Caco-2 (cell line): ENCODE data around the gene ACAN. TPM values are rescaled to one million over a fixed set of nuclear protein-coding genes. Genes with fewer than 3 reads are reported as not detected.

Experiments used
- BruUV-seq: library from RNA; stranded (reverse); fragments of 400-500 nt; replicated peaks from 2 replicates; lab custom pipeline; 2021; lab: Mats Ljungman, UMichigan
- CTCF ChIA-PET: fragments of 300-600 bp; sonication (Branson Sonifier 250); formaldehyde crosslinking; loops from one replicate; lab custom pipeline; 2022; ENCODE audit warnings: antibody characterized with exemption; lab: Charles Lee
- POLR2A ChIA-PET: fragments of 300-600 bp; sonication (Branson Sonifier 250); formaldehyde crosslinking; loops from one replicate; lab custom pipeline; 2022; ENCODE audit warnings: antibody characterized with exemption; lab: Charles Lee
- DNase-seq, 2 experiments: peaks; one replicate each; pipeline versions ENCODE4 v3.0.0 to v3.0.0-alpha.2; 2020 to 2022
- H3K27me3 ChIP-seq: replicated peaks from 2 replicates; pipeline ENCODE4 v1.6.0; 2011; ENCODE audit warnings: low read length; ENCODE audit not compliant: control insufficient read depth, insufficient read depth
- H3K36me3 ChIP-seq: 2 replicates; pipeline ENCODE4 v1.5.1; 2011; ENCODE audit warnings: low read length; ENCODE audit not compliant: control insufficient read depth, insufficient read depth
- H3K4me1 ChIP-seq: fragments of 250-450 bp; sonication (Bioruptor Pico); 2 replicates; pipeline ENCODE4 v1.5.1; 2020; ENCODE audit warnings: mild to moderate bottlenecking
- H3K4me3 ChIP-seq: 2 replicates; pipeline ENCODE4 v1.5.1; 2011; ENCODE audit warnings: low read depth, mild to moderate bottlenecking, control low read depth, low read length
- H3K9me3 ChIP-seq: fragments of 250-450 bp; sonication (Bioruptor Pico); 2 replicates; pipeline ENCODE4 v1.5.1; 2020; ENCODE audit warnings: mild to moderate bottlenecking, moderate library complexity
- H3K27ac Mint-ChIP-seq: one replicate; pipeline ENCODE4 v1.8.0; 2022; ENCODE audit warnings: mixed read lengths; ENCODE audit not compliant: unreplicated experiment
- H3K27me3 Mint-ChIP-seq: one replicate; pipeline ENCODE4 v1.8.0; 2022; ENCODE audit warnings: mixed read lengths; ENCODE audit not compliant: insufficient read depth, unreplicated experiment
- H3K36me3 Mint-ChIP-seq: one replicate; pipeline ENCODE4 v1.8.0; 2022; ENCODE audit warnings: mild to moderate bottlenecking, mixed read lengths; ENCODE audit not compliant: insufficient read depth, unreplicated experiment
- H3K4me1 Mint-ChIP-seq: one replicate; pipeline ENCODE4 v1.8.0; 2022; ENCODE audit warnings: low read depth, mixed read lengths; ENCODE audit not compliant: unreplicated experiment
- H3K4me3 Mint-ChIP-seq: one replicate; pipeline ENCODE4 v1.8.0; 2022; ENCODE audit warnings: mild to moderate bottlenecking, moderate library complexity, mixed read lengths; ENCODE audit not compliant: unreplicated experiment
- H3K9me3 Mint-ChIP-seq: one replicate; pipeline ENCODE4 v1.8.0; 2022; ENCODE audit warnings: mixed read lengths; ENCODE audit not compliant: unreplicated experiment
- CTCF ChIP-seq, 2 experiments: fragments of 200-600 bp in 1 of 2; IDR thresholded peaks; 1 replicate in 1 of 2; 2 replicates in 1 of 2; pipeline versions ENCODE4 v1.5.1 to v1.8.0; 2011 to 2022; ENCODE audit warnings: antibody characterized with exemption in 1 of 2, control low read depth in 1 of 2, inconsistent platforms in 1 of 2, low read depth in 1 of 2, low read length in 1 of 2, mild to moderate bottlenecking in 1 of 2, moderate library complexity in 1 of 2; ENCODE audit not compliant: insufficient read depth in 1 of 2, severe bottlenecking in 1 of 2, unreplicated experiment in 1 of 2
- intact Hi-C: fragments of 100-400 bp; cut with micrococcal nuclease; formaldehyde crosslinking; loops from one replicate; pipeline ENCODE4 v1.10.0; 2022; ENCODE audit not compliant: unreplicated experiment
- total RNA-seq: library from RNA; stranded (reverse); gene quantifications from 2 replicates; pipeline ENCODE4 v1.2.3, GENCODE V29; 2022

The ACAN gene
- total RNA-seq, 1 experiment from 2014 or later = not detected

DNA sequence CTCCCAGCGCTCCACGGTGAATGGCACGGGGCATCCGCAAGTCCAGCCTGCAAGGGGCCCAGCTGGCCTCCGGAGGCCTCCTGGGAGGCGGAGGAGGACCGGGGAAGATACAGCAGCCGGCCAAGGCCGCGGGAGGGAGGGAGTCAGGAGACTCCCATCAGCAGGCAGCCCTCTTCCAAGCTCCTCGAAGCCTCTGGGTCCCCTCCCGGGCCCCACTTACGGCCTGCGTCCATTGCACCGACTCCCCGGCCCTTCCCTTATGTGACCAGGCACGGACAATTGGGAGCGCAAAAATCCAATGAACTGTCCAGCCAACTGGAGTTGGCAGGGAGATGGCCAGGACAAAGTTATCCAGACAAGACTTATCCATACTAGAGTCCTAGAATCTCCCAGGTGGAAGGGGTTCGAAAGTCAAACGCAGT, 109.3 kb downstream of the ACAN start:
- no peak for TF ChIP-seq CTCF (IDR thresholded peaks at IDR 0.05; ENCODE audit: insufficient read depth in 1 of 2, low read depth in 1 of 2, low read length in 1 of 2, severe bottlenecking in 1 of 2, unreplicated experiment in 1 of 2)
- Mint-ChIP-seq H3K4me1 (peaks cover 13% of the 10 kb centered on the region), H3K4me3 (peak overlapping the region; percentile 91), H3K9me3 (no peaks in the 10 kb centered on the region), H3K27me3 (no peaks in the 10 kb centered on the region), H3K36me3 (peaks cover 49% of the 10 kb centered on the region), H3K27ac (peak overlapping the region; percentile 74)
- no peaks in the 10 kb centered on the region for H3K9me3 ChIP-seq
- intact Hi-C loops = loop anchor here (2.0 kb wide), 4 partner anchors 20 to 92 kb away; no protein-coding TSS in a partner anchor
- CTCF ChIA-PET = interaction anchor here (0.6 to 1.4 kb wide), 3 partner anchors 92 to 295 kb away, joined by 3 to 7 read pairs (median 4); no protein-coding TSS in a partner anchor
- no TSS peak for BruUV-seq
- no peak for DNase-seq
- peaks cover 5% of the 10 kb centered on the region for H3K36me3 ChIP-seq
- no peaks in the 10 kb centered on the region for H3K27me3 ChIP-seq
- POLR2A ChIA-PET = interaction anchor here (0.5 kb wide), 1 partner anchor 77 kb away, joined by 6 read pairs; no protein-coding TSS in a partner anchor
- peak overlapping the region; percentile 80 for H3K4me3 ChIP-seq
- H3K4me1 ChIP-seq = peaks cover 15% of the 10 kb centered on the region

DNA sequence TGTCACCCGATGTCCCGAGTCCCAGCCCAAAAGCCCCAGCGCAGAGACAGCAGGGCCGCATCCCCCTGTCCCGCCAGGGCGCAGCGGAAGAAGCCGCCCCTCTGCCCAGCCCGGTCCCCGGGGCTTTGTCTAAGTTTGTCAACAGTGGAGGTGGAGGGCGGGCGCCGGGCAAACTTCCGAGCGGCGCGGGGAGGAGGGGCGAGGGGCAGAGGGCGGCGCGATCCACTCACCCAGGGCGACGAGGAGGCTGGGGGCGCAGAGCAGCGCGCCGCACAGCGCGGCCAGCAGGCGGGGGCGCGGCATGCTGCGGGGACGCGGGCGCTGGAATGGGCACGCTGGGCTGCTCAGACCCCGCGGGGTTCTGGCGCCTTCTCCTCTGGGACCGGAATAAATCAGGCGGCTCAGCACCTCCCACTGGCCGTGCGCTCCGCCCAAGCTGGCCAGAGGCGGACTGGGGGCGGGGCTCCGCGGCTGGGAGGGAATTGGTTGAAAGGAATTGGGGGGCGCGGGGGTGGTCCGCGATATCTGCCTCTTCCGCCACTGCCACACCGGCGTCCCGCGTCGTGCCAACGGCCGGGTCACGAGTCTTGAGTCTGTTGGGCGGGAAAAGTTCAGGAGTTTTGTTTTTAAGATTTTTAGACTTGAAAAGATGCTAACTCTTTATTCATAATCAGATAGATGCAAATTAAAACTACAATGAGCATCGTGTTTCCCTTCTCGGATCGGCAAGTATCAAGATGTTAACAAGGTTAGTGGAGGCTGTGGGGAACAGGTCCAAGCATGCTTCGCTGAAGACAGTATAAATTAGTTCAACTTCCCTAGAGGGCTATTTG, 110.0 kb downstream of the ACAN start, which contains the start of gene MFGE8:
Gene MFGE8 (minus strand): TSS at position 363 of the 833 bp plus-strand sequence. CDS start 60 bp downstream, at position 303.
- ChIA-PET POLR2A (no interaction called here), CTCF (interaction anchor here (0.6 to 1.0 kb wide), 3 partner anchors 8 to 265 kb away, joined by 3 to 4 read pairs (median 3); no protein-coding TSS in a partner anchor)
- no peaks in the 10 kb centered on the region for H3K27me3 Mint-ChIP-seq
- peaks cover 13% of the 10 kb centered on the region for H3K4me1 Mint-ChIP-seq
- Histone ChIP-seq H3K4me3 (peak within 1 kb of the TSS; percentile 80), H3K27me3 (no peaks in the 10 kb centered on the region), H3K36me3 (peaks cover 3% of the 10 kb centered on the region; the same call in 1 of the 2 replicates), H3K4me1 (peaks cover 15% of the 10 kb centered on the region), H3K9me3 (no peaks in the 10 kb centered on the region)
- peak within 1 kb of the TSS; percentile 91 for H3K4me3 Mint-ChIP-seq
- peak within 1 kb of the TSS; percentile 88 for H3K27ac Mint-ChIP-seq
- intact Hi-C loops = loop anchor here (2.0 kb wide), 4 partner anchors 20 to 92 kb away; no protein-coding TSS in a partner anchor
- peaks cover 44% of the 10 kb centered on the region for H3K36me3 Mint-ChIP-seq
- no peaks in the 10 kb centered on the region for H3K9me3 Mint-ChIP-seq
- BruUV-seq = no TSS peak
- TF ChIP-seq CTCF (IDR thresholded peaks at IDR 0.05; ENCODE audit: insufficient read depth in 1 of 2, low read depth in 1 of 2, low read length in 1 of 2, severe bottlenecking in 1 of 2, unreplicated experiment in 1 of 2) = peak in 1 of 2 experiments; percentile 1
- DNase-seq = peak; percentile 84 to 87

DNA sequence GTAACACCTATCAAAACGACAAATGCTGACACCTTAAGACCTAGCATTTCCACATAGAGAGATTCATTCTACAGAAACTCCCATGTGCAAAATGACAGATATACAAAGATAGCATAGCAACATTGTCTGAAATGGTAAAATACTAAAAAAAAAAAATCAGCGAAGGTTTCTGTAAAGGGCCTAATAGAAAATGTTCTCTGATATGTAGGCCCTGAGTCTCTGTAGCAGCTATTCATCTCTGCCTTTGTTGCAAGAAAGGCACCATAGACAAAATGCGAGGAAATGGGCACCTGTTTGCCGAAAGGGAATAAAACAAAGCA, 110.6 kb downstream of the ACAN start:
- ChIA-PET POLR2A (no interaction called here), CTCF (interaction anchor here (1.0 kb wide), 2 partner anchors 9 to 91 kb away, joined by 3 to 4 read pairs; no protein-coding TSS in a partner anchor)
- intact Hi-C loops = loop anchor here (2.0 kb wide), 4 partner anchors 19 to 91 kb away; no protein-coding TSS in a partner anchor
- Mint-ChIP-seq H3K27ac (peak overlapping the region; percentile 88), H3K4me3 (peak overlapping the region; percentile 91), H3K36me3 (peaks cover 38% of the 10 kb centered on the region), H3K27me3 (no peaks in the 10 kb centered on the region), H3K9me3 (no peaks in the 10 kb centered on the region), H3K4me1 (peaks cover 16% of the 10 kb centered on the region)
- H3K36me3 ChIP-seq = peaks cover 3% of the 10 kb centered on the region; the same call in 1 of the 2 replicates
- TF ChIP-seq CTCF (IDR thresholded peaks at IDR 0.05; ENCODE audit: insufficient read depth in 1 of 2, low read depth in 1 of 2, low read length in 1 of 2, severe bottlenecking in 1 of 2, unreplicated experiment in 1 of 2) = no peak
- peaks cover 15% of the 10 kb centered on the region for H3K4me1 ChIP-seq
- DNase-seq = no peak
- BruUV-seq = TSS peak; percentile 47
- H3K9me3 ChIP-seq = no peaks in the 10 kb centered on the region
- H3K27me3 ChIP-seq = no peaks in the 10 kb centered on the region
- H3K4me3 ChIP-seq = peak overlapping the region; percentile 80
